Astrocyte (in vitro differentiated cells and primary cell): ENCODE measurements around the gene NDST3.

Source experiments
- CTCF ChIP-seq: IDR thresholded peaks from 2 replicates; pipeline ENCODE4 v1.5.1; 2011; ENCODE audit warnings: low read depth, mild to moderate bottlenecking, inconsistent platforms, low read length, moderate library complexity; ENCODE audit not compliant: insufficient read depth
- EZH2 ChIP-seq: IDR thresholded peaks from 2 replicates; pipeline ENCODE4 v1.6.1; 2012; ENCODE audit warnings: mild to moderate bottlenecking, low read length, inconsistent platforms; ENCODE audit not compliant: insufficient read depth

GRCh38 chr4:118029224-118029623 lies 5.1 kb upstream of the NDST3 start:
- TF ChIP-seq CTCF (no peak), EZH2 (no peak)
